Left lung (tissue), 14 donors: ENCODE data around the gene IL9. TPM values are rescaled to one million over a fixed set of nuclear protein-coding genes. Genes with fewer than 3 reads are reported as not detected.

Source experiments
- ATAC-seq: fragments of 200-7000 bp; cut with Tn5 transposase; one replicate; pipeline ENCODE4 v1.9.1; 2020; ENCODE audit warnings: moderate library complexity
- DNase-seq, 4 donors: peaks; one replicate each; pipeline ENCODE4 v3.0.0-alpha.2; 2013 to 2020
- H3K27ac ChIP-seq, 2 donors: fragments of 200-600 bp; sonication (generic) in 1 of 2; one replicate each; pipeline versions ENCODE4 v1.5.0 to v1.8.0; 2020 to 2021
- H3K27me3 ChIP-seq, 2 donors: fragments of 200-600 bp; sonication (generic) in 1 of 2; one replicate each; pipeline versions ENCODE4 v1.5.0 to v1.8.0; 2020 to 2021
- H3K36me3 ChIP-seq, 2 donors: fragments of 200-600 bp; sonication (generic) in 1 of 2; one replicate each; pipeline versions ENCODE4 v1.5.0 to v1.8.0; 2020 to 2021
- H3K4me1 ChIP-seq, 2 donors: fragments of 200-600 bp; one replicate each; pipeline ENCODE4 v1.8.0; 2021
- H3K4me3 ChIP-seq, 2 donors: fragments of 200-600 bp; sonication (generic) in 1 of 2; one replicate each; pipeline versions ENCODE4 v1.5.0 to v1.8.0; 2020 to 2021; ENCODE audit warnings: mild to moderate bottlenecking in 1 of 2
- H3K9me3 ChIP-seq, 2 donors: fragments of 200-600 bp; sonication (generic) in 1 of 2; one replicate each; pipeline versions ENCODE4 v1.5.0 to v1.8.0; 2020 to 2021
- CTCF ChIP-seq, 2 donors: fragments of 200-600 bp; sonication (generic) in 1 of 2; IDR thresholded peaks; one replicate each; pipeline versions ENCODE4 v1.5.0 to v1.8.0; 2021; ENCODE audit warnings: antibody characterized with exemption in 2 of 2
- intact Hi-C, 2 donors: fragments of 100-400 bp; cut with DNase I; formaldehyde crosslinking; loops; one replicate each; pipeline versions ENCODE4 v1.11.2 to v1.14.2; 2022
- long read RNA-seq, 12 donors: library from polyadenylated mRNA in 2 of 12; unstranded in 2 of 12; transcript quantifications; one replicate each; pipeline ENCODE4 v2.0.0 and lab custom pipeline, GENCODE V29; 2019 to 2026
- polyA plus RNA-seq, 6 donors: library from polyadenylated mRNA; unstranded; fragments of 120-200 nt; gene quantifications; one replicate each; pipeline ENCODE4 v1.2.1, GENCODE V29; 2013; ENCODE audit not compliant: insufficient read length in 6 of 6
- total RNA-seq, 2 donors: library from RNA; stranded (reverse); fragmentation: NEBNext Ultra II Directional; extraction: Animal tissue kit (Norgen Biotek cat#: 25700); gene quantifications; one replicate each; pipeline ENCODE4 v1.2.1, GENCODE V29; 2021
- donor health status: DM: no; HTN: yes; CAD: no.
- donor health status: DM: no; HTN: no; CAD: no.

IL9 gene
- total RNA-seq, result not detected
- not detected for polyA plus RNA-seq
- long read RNA-seq, donor 1, result 0 reads
- long read RNA-seq, donor 2, result 0 reads
- long read RNA-seq, donor 3, result 0 reads
- long read RNA-seq, donor 4, result 0 reads
- long read RNA-seq, donor 5, result 0 reads
- long read RNA-seq, donor 6, result 0 reads
- long read RNA-seq, donor 7, result 0 reads
- long read RNA-seq, donor 8, result 0 reads
- long read RNA-seq, donor 9, result 0 reads
- long read RNA-seq, donor 10, result 0 reads
- long read RNA-seq, donor 11, result 0 reads
- long read RNA-seq, donor 12, result 0 reads

- TF ChIP-seq CTCF (IDR thresholded peaks at IDR 0.05), result no peak
- ATAC-seq (no peak), DNase-seq (no peak)
- intact Hi-C loops, result no loop called here
- Histone ChIP-seq H3K4me3 (no peak within 1 kb of the TSS), H3K9me3 (no peaks in the 10 kb centered on the region), H3K4me1 (no peaks in the 10 kb centered on the region), H3K36me3 (no peaks in the 10 kb centered on the region), H3K27me3 (peaks cover 5 to 60% of the 10 kb centered on the region in 2 donors), H3K27ac (no peak within 1 kb of the TSS)
Measured at GRCh38 chr5:135895474-135896006, at the start of gene IL9. TSS of gene IL9 (minus strand) at chr5:135895841. CDS start at chr5:135895816, 25 bp downstream.

GRCh38 chr5:135944967-135945560, 49.4 kb upstream of the IL9 start:
- Histone ChIP-seq H3K27me3 (peaks cover 0 to 9% of the 10 kb centered on the region in 2 donors), H3K27ac (no peak overlapping the region), H3K4me3 (no peak overlapping the region), H3K36me3 (no peaks in the 10 kb centered on the region), H3K9me3 (no peaks in the 10 kb centered on the region), H3K4me1 (no peaks in the 10 kb centered on the region)
- DNase-seq (peak in 2 of 4 donors; percentile 59 to 83), ATAC-seq (peak; percentile 77)
- peak; percentile 58 to 70 for TF ChIP-seq CTCF (IDR thresholded peaks at IDR 0.05)
- intact Hi-C loops, result loop anchor here in 1 of 2 donors (10.0 kb wide), 2 partner anchors 120 to 230 kb away; no protein-coding TSS in a partner anchor

GRCh38 chr5:135944564-135944963, 48.9 kb upstream of the IL9 start:
- DNase-seq, result no peak
- Histone ChIP-seq H3K36me3 (no peaks in the 10 kb centered on the region), H3K9me3 (no peaks in the 10 kb centered on the region), H3K4me1 (no peaks in the 10 kb centered on the region), H3K4me3 (no peak overlapping the region), H3K27ac (no peak overlapping the region), H3K27me3 (peaks cover 0 to 12% of the 10 kb centered on the region in 2 donors)
- intact Hi-C loops, result loop anchor here in 1 of 2 donors (10.0 kb wide), 2 partner anchors 120 to 230 kb away; no protein-coding TSS in a partner anchor
- no peak for ATAC-seq
- TF ChIP-seq CTCF (IDR thresholded peaks at IDR 0.05), result no peak

GRCh38 chr5:135942202-135942771, 46.6 kb upstream of the IL9 start:
- H3K9me3 ChIP-seq, result no peaks in the 10 kb centered on the region
- ATAC-seq, result no peak
- no peak for DNase-seq
- TF ChIP-seq CTCF (IDR thresholded peaks at IDR 0.05), result no peak
- no peaks in the 10 kb centered on the region for H3K36me3 ChIP-seq
- H3K4me3 ChIP-seq, result no peak overlapping the region
- no peaks in the 10 kb centered on the region for H3K4me1 ChIP-seq
- H3K27ac ChIP-seq, result no peak overlapping the region
- H3K27me3 ChIP-seq, result peaks cover 0 to 29% of the 10 kb centered on the region in 2 donors
- intact Hi-C loops, result loop anchor here in 1 of 2 donors (10.0 kb wide), 2 partner anchors 123 to 233 kb away; no protein-coding TSS in a partner anchor

DNA sequence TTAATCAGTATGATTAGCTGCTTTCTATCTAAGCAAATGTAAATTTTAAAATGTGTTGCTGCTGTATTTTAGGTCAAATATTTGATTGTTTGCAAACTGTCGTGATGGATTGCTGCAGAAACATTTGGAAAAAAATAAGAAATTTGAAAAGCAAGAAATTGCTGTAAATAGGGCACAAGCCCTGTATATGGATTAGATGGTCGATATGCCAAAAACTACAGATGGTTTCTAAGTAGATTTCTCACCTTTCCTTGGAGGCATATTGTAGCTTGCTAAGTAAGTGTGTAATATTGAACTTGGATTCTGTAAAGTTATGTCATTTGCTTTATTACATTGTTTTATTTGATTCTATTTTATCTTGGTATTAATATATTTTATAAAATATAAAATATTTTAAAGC, 46.1 kb upstream of the IL9 start:
- DNase-seq (no peak), ATAC-seq (no peak)
- Histone ChIP-seq H3K27me3 (peaks cover 0 to 29% of the 10 kb centered on the region in 2 donors), H3K36me3 (no peaks in the 10 kb centered on the region), H3K4me1 (no peaks in the 10 kb centered on the region), H3K27ac (no peak overlapping the region), H3K4me3 (no peak overlapping the region), H3K9me3 (no peaks in the 10 kb centered on the region)
- intact Hi-C loops, result loop anchor here in 1 of 2 donors (10.0 kb wide), 2 partner anchors 123 to 233 kb away; no protein-coding TSS in a partner anchor
- no peak for TF ChIP-seq CTCF (IDR thresholded peaks at IDR 0.05)
